Tibial nerve (tissue), 4 donors: ENCODE data around the gene COL27A1. TPM values are rescaled to one million over a fixed set of nuclear protein-coding genes. Genes with fewer than 3 reads are reported as not detected.

Source experiments
- DNase-seq, 2 donors: peaks; one replicate each; pipeline ENCODE4 v3.0.0-alpha.2; 2019; ENCODE audit warnings: low spot score in 2 of 2
- H3K27ac ChIP-seq, 4 donors: fragments of 200-600 bp; sonication (generic) in 3 of 4; one replicate each; pipeline ENCODE4 v1.5.1; 2017 to 2019; ENCODE audit warnings: mild to moderate bottlenecking in 1 of 4
- H3K27me3 ChIP-seq, 2 donors: fragments of 200-600 bp; sonication (generic) in 1 of 2; one replicate each; pipeline versions ENCODE4 v1.5.1 to v1.6.0; 2017 to 2019
- H3K36me3 ChIP-seq, 3 donors: fragments of 200-600 bp; sonication (generic); one replicate each; pipeline ENCODE4 v1.5.1; 2018 to 2019
- H3K4me1 ChIP-seq, 4 donors: fragments of 200-600 bp; sonication (generic) in 3 of 4; one replicate each; pipeline ENCODE4 v1.5.1; 2017 to 2019
- H3K4me3 ChIP-seq, 4 donors: fragments of 200-600 bp; sonication (generic) in 3 of 4; one replicate each; pipeline ENCODE4 v1.5.1; 2017 to 2019; ENCODE audit warnings: mild to moderate bottlenecking in 1 of 4, moderate library complexity in 1 of 4
- H3K9me3 ChIP-seq, 4 donors: fragments of 200-600 bp; sonication (generic) in 3 of 4; one replicate each; pipeline ENCODE4 v1.5.1; 2017 to 2019
- CTCF ChIP-seq, 5 experiments: fragments of 200-600 bp in 3 of 5; fragments of 450-650 bp in 2 of 5; sonication (generic) in 3 of 5; IDR thresholded peaks; one replicate each; pipeline ENCODE4 v1.5.1; 2016 to 2019; ENCODE audit warnings: antibody characterized with exemption in 5 of 5, mild to moderate bottlenecking in 3 of 5, moderate library complexity in 2 of 5
- EP300 ChIP-seq, 2 donors: sonication (generic); formaldehyde crosslinking; IDR thresholded peaks; one replicate each; pipeline ENCODE4 v1.6.1; 2017; ENCODE audit warnings: antibody characterized with exemption in 2 of 2, mild to moderate bottlenecking in 1 of 2
- POLR2A ChIP-seq, 2 donors: fragments of 450-650 bp; IDR thresholded peaks; one replicate each; pipeline ENCODE4 v1.6.1; 2017; ENCODE audit warnings: antibody characterized with exemption in 2 of 2, mild to moderate bottlenecking in 2 of 2, moderate library complexity in 2 of 2
- WGBS, 2 donors: methylation state at CpG; one replicate each; pipeline ENCODE4 v1.1.5; 2018; 5-methylcytosine and 5-hydroxymethylcytosine counted together
- total RNA-seq, 4 donors: library from RNA; depleted of rRNA; stranded (reverse); fragments of >200 nt; gene quantifications; one replicate each; pipeline ENCODE4 v1.1.0, GENCODE V29; 2016

The COL27A1 gene
- total RNA-seq, 4 donors from 2014 or later: 14.9 to 55.8 (median 27.7) TPM

GRCh38 chr9:114258218-114258617, 102.9 kb downstream of the COL27A1 start:
- Histone ChIP-seq H3K27ac (no peak overlapping the region), H3K4me1 (no peaks in the 10 kb centered on the region), H3K4me3 (no peak overlapping the region), H3K9me3 (no peaks in the 10 kb centered on the region), H3K27me3 (no peaks in the 10 kb centered on the region), H3K36me3 (peaks cover 0 to 33% (median 0%) of the 10 kb centered on the region in 3 donors)
- no peak for TF ChIP-seq EP300 (IDR thresholded peaks at IDR 0.05)
- TF ChIP-seq POLR2A (IDR thresholded peaks at IDR 0.05): no peak
- no peak for TF ChIP-seq CTCF (IDR thresholded peaks at IDR 0.05)
- WGBS, 2 donors: 79 to 86% methylated on average over 6 to 10 of the region's 10 CpGs
- DNase-seq: no peak

- Histone ChIP-seq H3K4me1 (peaks cover 0 to 3% (median 0%) of the 10 kb centered on the region in 4 donors), H3K9me3 (no peaks in the 10 kb centered on the region), H3K27me3 (no peaks in the 10 kb centered on the region), H3K36me3 (peaks cover 0 to 33% (median 0%) of the 10 kb centered on the region in 3 donors), H3K4me3 (no peak overlapping the region), H3K27ac (no peak overlapping the region)
- 76 to 81% methylated on average over 6 of the region's 6 CpGs for WGBS, 2 donors
- no peak for TF ChIP-seq POLR2A (IDR thresholded peaks at IDR 0.05)
- no peak for TF ChIP-seq CTCF (IDR thresholded peaks at IDR 0.05)
- TF ChIP-seq EP300 (IDR thresholded peaks at IDR 0.05): no peak
- DNase-seq: no peak
Observed at GRCh38 chr9:114258866-114259797, 103.8 kb downstream of the COL27A1 start.

- DNase-seq: no peak
- peaks cover 0 to 37% (median 0%) of the 10 kb centered on the region in 3 donors for H3K36me3 ChIP-seq
- WGBS, 2 donors: 57 to 60% methylated on average over 10 to 14 of the region's 15 CpGs
- H3K27ac ChIP-seq: no peak overlapping the region
- H3K27me3 ChIP-seq: no peaks in the 10 kb centered on the region
- H3K4me3 ChIP-seq: no peak overlapping the region
- TF ChIP-seq POLR2A (IDR thresholded peaks at IDR 0.05) (no peak), CTCF (IDR thresholded peaks at IDR 0.05) (no peak), EP300 (IDR thresholded peaks at IDR 0.05) (no peak)
- peaks cover 0 to 3% (median 0%) of the 10 kb centered on the region in 4 donors for H3K4me1 ChIP-seq
- H3K9me3 ChIP-seq: no peaks in the 10 kb centered on the region
Observed at GRCh38 chr9:114259798-114260523, 104.6 kb downstream of the COL27A1 start.

GRCh38 chr9:114261026-114261425, 105.7 kb downstream of the COL27A1 start:
- Histone ChIP-seq H3K4me3 (no peak overlapping the region), H3K36me3 (peaks cover 0 to 47% (median 0%) of the 10 kb centered on the region in 3 donors), H3K9me3 (no peaks in the 10 kb centered on the region), H3K4me1 (peaks cover 0 to 3% (median 0%) of the 10 kb centered on the region in 4 donors), H3K27me3 (no peaks in the 10 kb centered on the region), H3K27ac (no peak overlapping the region)
- no peak for DNase-seq
- TF ChIP-seq CTCF (IDR thresholded peaks at IDR 0.05) (no peak), EP300 (IDR thresholded peaks at IDR 0.05) (no peak), POLR2A (IDR thresholded peaks at IDR 0.05) (no peak)
- WGBS, 2 donors: 84 to 92% methylated on average over 10 of the region's 10 CpGs
